Cardiac atrium fibroblast (primary cell): Measurements from ENCODE around the gene PLAAT1. TPM values are rescaled to one million over a fixed set of nuclear protein-coding genes. Genes with fewer than 3 reads are reported as not detected.

Experiments used
- total RNA-seq: library from RNA; depleted of rRNA; stranded (reverse); fragments of >200 nt; gene quantifications from 2 replicates; pipeline ENCODE4 v1.2.3, GENCODE V29; 2015

The PLAAT1 gene
- not detected in 2 replicates for total RNA-seq

DNA sequence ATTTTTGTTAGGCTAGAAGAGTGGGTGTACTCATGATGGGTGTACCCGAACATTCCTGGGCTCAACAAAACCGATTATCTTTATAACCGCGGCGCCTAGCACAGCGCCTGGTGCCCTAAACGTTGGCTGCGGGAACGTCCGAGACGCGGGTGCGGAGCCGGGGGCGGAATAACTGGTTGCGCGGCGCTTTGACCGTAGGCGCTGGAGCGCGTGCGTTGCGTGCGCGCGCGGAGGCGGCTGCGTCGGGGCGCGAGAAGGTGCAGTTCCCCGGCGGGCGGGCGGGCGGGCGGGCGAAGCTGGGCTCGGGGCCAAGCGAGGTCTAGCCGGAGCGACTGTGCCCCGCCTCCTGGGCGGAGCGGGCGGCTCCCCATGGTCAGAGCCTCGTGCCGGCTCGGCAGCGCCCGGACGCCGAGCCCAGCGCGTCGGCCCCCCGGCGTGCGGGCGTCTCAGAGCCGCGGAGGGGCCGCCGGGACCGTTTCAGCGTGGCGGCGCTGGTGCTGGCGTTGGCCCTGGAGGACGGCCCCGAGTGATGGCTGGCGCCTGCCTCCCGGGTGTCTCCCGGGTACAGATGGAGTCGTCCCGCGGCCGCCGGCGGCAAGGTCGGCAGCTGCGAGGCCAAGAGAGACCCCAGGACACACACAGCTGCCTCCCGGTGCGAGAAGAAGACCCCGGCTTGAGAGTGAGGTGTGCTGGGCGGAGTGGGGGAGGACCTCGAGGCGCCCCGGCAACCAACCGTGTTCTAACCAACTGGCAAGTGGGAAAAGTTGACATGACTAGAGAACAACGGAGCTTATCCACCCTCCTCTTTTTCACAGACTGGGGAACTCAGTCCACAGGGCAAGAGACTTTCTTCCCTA is at the start of gene PLAAT1:
Gene PLAAT1 (plus strand): TSS at position 373 of the 857 bp plus-strand sequence. CDS start 14,429 bp downstream, outside the sequence.

Other genes with a start within 250 kb of the PLAAT1 start
- not detected in 2 replicates for gene ATP13A5, start 137.5 kb downstream of the PLAAT1 start, total RNA-seq